A549 (cell line): Measurements from ENCODE around the gene ARHGEF37.

Experiments used
- CBX2 ChIP-seq: fragments of 200-600 bp; sonication (generic); IDR thresholded peaks from 2 replicates; pipeline ENCODE4 v1.6.1; 2016; ENCODE audit warnings: low read depth, mild to moderate bottlenecking, borderline replicate concordance
- CEBPB ChIP-seq, 2 experiments: fragments of >200 bp in 1 of 2; sonication (Bioruptor Twin) in 1 of 2; formaldehyde crosslinking in 1 of 2; IDR thresholded peaks; 2 replicates each; pipeline ENCODE4 v1.6.1; 2012 to 2016
- GATA3 ChIP-seq: IDR thresholded peaks from 2 replicates; pipeline ENCODE4 v1.6.1; 2012; ENCODE audit warnings: borderline replicate concordance
- JUN ChIP-seq, 2 experiments: fragments of >200 bp; sonication (Bioruptor Twin); formaldehyde crosslinking; IDR thresholded peaks; 2 replicates in 1 of 2; 3 replicates in 1 of 2; pipeline ENCODE4 v1.6.1; 2016 to 2017
- MAZ ChIP-seq: fragments of 150-350 bp; IDR thresholded peaks from 2 replicates; pipeline ENCODE4 v1.6.1; 2014; ENCODE audit warnings: antibody characterized with exemption, low read depth, low read length, borderline replicate concordance
- POLR2AphosphoS2 ChIP-seq: conservative IDR thresholded peaks from 2 replicates; pipeline ENCODE4 v1.6.1; 2012; ENCODE audit warnings: low read length, improper control_type of control experiment, inconsistent platforms
- TF ChIP-seq, protein P1 (sequence below): fragments of >200 bp; sonication (Bioruptor Twin); formaldehyde crosslinking; IDR thresholded peaks from 3 replicates; pipeline ENCODE4 v1.5.1; 2016

DNA sequence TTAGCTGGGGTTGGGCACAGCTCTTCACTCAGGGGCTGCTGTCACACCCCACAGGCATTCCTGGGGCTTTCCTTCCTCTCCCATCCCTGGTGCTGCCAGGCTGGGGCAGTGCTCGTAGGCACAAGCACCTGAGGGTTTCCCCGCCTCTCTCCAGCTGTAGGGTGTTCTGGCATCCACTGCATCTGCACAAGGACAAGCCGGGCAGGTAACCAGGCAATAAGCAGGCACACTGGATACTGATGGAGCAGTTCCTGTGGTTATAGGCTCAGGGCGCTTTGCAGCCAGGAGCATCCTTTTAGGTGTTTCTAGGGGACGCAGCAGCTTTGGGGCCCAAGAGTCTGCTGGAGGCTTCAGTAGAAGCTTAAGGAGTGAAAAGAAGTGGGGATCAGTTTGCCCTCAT, 56.8 kb downstream of the ARHGEF37 start:
- TF ChIP-seq, protein P1, sequence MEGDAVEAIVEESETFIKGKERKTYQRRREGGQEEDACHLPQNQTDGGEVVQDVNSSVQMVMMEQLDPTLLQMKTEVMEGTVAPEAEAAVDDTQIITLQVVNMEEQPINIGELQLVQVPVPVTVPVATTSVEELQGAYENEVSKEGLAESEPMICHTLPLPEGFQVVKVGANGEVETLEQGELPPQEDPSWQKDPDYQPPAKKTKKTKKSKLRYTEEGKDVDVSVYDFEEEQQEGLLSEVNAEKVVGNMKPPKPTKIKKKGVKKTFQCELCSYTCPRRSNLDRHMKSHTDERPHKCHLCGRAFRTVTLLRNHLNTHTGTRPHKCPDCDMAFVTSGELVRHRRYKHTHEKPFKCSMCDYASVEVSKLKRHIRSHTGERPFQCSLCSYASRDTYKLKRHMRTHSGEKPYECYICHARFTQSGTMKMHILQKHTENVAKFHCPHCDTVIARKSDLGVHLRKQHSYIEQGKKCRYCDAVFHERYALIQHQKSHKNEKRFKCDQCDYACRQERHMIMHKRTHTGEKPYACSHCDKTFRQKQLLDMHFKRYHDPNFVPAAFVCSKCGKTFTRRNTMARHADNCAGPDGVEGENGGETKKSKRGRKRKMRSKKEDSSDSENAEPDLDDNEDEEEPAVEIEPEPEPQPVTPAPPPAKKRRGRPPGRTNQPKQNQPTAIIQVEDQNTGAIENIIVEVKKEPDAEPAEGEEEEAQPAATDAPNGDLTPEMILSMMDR = no peak
- TF ChIP-seq CEBPB (IDR thresholded peaks at IDR 0.05) = no peak
- no peak for TF ChIP-seq JUN (IDR thresholded peaks at IDR 0.05)
- no peak for TF ChIP-seq MAZ
- TF ChIP-seq POLR2AphosphoS2 = no peak
- no peak for TF ChIP-seq CBX2
- TF ChIP-seq GATA3 = no peak
